Measurements from ENCODE around the gene CFAP73.
A peak's percentile ranks its signal among the peaks of the same experiment; 100 is the strongest.

Gene CFAP73

DNA sequence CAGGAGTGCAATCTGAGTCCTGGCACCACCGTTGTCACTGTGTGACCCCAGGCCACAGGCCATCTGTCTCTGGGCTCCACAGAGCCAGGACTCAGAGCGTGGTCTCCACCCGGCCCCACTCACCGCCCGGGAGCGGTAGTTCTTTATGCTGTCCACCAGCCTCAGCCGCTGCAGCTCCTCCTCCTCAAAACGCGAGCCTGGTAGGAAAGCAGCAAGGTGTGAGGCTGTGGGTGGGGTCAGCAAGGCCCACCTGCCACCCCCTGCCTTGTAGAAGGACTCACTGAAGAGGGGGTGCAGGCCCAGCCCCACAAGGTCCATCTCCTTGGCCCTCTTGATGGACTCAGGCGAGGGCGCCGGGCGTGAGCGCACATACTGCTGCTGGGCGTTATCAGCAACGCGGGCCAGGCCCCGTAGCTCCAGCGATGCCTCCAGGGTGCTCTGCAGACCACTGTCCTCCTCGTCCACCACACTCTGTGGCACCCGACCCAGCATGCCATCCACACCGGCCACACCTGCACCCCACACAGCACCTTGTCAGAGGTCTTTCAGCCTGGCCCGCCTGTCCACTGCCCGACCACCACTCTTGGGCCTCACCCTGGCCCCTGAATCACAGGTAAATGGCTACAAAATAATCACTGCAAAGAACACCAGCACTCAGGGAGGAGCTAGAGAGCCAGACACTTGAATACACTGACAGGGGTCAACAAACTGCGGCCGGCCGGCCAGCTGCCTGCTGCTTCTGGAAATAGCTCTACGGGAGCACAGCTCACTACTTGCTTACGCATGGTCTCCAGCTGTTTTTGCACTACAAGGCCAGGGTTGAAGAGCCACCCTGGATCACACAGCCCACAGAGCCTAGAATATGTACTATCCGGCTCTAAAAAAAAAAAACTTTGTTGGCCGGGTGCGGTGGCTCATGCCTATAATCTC lies 16.3 kb downstream of the CFAP73 start:
- no peak for DNase-seq (ENCODE audit: low read depth)

DNA sequence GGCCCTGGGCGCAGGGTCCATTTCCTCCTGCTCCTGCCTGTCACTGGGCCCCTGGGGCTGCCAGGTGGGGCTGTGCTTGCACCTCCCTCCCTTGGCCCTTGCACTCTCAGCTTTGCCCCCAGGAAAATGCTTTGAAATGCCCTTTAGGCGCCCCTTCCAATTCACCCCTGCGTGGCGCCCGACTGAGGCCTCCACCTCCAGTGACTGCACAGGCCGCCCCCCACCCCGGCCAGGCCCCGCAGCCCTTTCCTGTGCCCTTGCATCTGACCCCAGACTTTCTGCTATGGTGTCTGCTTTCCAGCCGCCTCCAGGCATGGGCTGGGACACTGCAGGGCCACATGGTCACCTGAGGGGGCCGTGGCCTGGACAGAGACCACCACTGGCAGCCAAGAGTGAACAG lies 18.3 kb downstream of the CFAP73 start:
- DNase-seq (ENCODE audit: low read depth): no peak

DNA sequence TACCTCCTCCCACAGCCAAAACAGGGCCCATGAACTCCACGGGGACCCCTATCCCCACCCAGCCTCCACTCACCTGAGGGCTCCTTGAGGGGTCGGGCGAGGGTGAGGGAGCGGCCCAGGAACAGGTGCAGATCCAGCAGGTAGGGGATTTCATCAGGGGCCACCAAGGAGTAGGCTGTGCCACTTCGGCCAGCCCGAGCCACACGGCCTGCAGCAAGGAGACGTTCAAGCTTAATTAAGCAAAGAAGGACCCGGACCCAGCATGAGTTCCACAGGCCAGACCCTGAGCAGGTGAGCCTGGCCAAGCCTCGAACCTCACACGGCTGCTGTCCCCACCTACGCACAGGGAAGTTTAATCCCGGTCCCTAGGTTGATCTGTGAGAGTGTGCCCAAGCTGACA lies 20.2 kb downstream of the CFAP73 start:
- DNase-seq (ENCODE audit: low read depth): no peak

DNA sequence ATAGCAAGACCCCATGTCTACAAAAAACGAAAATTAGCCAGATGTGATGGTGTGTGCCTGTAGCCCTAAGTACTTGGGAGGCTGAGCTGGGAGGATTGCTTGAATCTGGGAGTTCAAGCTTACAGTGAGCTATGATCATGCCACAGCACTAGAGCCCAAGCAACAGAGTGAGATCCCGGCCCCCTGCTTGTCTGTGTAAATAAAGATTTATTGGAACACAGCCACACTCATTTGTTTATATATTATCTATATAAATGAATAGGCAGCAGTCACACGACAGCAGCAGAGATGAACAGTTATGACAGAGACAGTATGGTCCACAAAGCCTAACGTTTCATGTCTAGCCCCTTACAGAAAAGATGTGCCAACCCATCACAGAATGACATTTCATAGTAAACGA lies 20.9 kb downstream of the CFAP73 start:
- DNase-seq (ENCODE audit: low read depth): no peak

DNA sequence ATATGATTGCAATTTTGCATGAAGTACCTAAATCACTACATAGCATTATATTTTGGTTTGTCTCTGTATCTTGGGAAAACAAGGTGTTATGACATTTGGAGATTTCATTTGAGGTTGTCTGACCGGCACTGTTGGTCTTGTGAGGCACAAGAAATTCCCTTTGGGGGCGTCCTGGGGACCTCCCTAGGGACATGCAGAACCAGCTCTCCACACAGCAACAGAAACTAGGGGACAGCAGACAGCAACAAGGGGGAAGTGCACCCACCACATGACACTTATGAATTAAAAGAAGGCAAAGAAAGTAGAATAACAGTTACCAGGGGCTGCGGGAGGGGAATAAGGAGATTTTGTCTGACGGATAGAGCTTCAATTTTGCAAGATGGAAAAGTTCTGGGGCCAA lies 21.4 kb downstream of the CFAP73 start:
- no peak for DNase-seq (ENCODE audit: low read depth)

DNA sequence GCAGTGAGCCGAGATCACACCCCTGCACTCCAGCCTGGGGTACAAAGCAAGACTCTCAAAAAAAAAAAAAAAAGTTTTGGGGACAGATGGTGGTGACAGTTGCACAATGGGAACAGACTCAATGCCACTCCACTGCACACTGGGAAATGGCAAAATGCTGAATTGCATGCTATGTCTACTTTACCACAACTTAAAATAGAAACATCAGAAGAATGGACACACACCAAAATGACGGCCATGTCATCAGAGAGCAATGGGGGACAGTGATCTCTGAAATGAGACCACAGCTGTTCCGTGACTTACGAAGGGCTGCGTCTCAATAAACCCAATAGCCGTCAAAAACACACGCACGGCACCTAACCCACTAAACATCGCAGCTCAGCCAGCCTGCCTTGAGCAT lies 22.0 kb downstream of the CFAP73 start:
- no peak for DNase-seq (ENCODE audit: low read depth)

DNA sequence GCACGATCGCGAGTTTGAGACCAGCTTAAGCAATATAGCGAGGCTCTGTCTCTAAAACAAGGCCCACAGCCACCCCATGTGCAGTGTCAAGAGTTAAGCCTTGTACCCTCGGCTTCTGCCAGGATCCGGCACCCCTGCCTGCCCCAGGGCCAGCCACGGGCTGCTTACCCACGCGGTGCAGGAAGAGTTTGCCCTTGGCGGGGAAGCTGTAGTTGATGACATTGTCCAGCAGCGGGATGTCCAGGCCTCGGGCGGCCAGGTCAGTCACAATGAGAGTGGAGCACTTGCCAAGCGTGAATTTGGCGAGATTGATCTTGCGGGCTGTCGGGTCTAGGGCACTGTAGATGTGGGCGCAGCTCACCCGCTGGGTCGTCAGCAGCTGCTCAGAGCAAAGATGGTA lies 22.7 kb downstream of the CFAP73 start:
- no peak for DNase-seq (ENCODE audit: low read depth)

DNA sequence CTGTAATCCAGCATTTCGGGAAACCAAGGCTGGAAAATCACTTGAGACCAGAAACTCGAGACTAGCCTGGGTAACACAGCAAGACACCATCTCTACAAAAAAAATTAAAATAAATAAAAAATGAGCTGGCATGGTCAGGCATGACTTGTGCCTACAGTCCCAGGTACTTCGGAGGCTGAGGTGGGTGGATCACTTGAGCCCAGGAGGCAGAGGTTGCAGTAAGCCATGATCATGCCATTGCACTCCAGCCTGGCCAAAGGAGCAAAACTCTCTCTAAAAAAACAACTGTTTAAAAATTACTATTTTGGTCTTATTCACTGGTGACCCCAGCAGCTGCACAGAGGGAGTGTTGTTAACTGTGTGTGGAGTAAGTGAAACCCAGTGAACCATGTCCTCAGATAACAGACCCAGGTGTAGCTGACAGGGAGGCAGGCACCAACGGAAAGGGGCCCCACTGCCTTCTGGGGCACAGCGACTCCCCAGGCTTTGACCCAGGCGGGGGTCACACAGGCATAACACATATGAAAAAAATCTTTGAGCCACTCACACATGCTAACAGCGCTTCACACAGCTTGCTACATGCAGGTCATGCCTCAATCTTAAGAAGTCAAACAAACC lies 23.7 kb downstream of the CFAP73 start:
- DNase-seq (ENCODE audit: low read depth): no peak

DNA sequence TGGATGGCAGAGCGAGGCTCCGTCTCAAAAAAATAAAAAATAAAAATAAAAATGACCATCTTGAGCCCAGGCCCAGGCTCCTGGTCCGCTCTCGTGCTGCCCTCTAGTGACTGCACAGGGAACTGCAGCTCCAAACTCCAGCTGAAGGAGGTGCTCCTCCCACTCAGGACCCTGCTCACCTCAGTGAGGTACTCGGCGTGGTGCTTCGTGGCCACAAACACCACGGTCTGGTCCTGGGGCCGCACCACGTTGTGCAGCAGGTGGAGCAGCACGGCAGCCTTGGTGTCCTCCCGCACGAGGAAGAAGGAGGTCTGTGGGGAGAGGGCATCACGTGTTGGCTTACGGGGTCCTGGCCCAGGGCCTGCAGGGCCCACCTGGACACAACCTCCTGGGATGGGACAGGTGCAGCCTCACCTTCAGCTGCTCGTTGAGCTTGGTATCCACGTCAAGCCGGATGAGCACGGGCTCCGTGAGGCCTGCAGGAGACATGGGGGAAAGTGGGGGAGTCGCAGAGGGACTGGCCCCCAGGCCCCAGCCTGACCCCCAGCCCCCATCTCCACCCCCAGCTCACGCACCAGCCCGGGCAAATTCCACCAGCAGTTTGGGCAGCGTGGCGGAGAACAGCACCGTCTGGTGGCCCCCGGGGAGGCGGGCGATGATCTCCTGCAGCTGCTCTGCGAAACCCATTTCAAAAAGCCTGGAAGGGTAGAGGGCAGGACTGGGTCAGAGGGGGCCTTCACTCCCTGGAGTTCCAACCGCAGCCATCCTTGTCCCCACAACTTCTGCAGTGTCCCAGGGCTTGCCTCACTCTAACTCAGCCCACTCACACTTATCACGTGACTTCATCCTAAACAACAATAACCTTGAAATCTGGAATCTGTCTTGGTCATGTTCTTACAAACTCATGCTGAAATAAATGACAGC lies 25.2 kb downstream of the CFAP73 start:
- DNase-seq (ENCODE audit: low read depth): no peak

DNA sequence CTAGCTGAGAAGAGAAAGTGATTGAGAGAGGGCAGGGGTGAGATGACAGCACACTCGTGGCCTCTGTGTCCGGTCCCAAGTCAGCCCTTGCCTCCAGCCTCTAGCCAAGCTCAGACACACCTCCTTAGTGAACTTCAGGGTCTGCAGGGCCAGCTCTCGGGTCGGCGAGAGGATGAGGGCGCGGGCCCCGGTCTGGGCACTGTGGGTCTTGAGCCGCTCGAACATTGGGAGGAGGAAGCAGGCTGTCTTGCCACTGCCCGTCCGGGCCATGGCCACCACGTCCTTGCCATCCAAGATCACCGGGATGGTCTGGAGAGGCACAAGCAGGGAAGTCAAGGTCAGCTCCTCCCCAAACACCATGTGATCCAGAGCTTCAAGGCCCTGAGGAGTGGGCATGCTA lies 29.5 kb downstream of the CFAP73 start:
- DNase-seq (ENCODE audit: low read depth): no peak

DNA sequence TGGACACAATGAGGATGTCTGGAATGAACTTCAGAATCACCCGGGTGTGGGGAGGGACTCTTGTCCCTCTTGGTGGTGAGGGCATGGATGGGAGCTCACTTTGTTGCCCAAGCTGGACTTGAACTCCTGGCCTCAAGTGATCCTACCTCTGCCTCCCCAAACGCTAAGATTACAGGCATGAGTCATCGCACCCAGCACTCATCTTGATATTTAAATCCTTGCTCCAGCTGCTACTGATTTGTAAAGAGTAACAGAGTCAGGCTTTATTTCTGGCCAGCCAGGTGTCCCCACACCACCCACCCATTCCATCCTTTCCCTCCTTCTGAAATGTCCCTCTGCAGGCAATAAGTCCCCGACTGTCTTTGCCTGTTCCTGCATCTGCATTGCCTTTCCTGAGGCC lies 30.8 kb downstream of the CFAP73 start:
- no peak for DNase-seq (ENCODE audit: low read depth)

DNA sequence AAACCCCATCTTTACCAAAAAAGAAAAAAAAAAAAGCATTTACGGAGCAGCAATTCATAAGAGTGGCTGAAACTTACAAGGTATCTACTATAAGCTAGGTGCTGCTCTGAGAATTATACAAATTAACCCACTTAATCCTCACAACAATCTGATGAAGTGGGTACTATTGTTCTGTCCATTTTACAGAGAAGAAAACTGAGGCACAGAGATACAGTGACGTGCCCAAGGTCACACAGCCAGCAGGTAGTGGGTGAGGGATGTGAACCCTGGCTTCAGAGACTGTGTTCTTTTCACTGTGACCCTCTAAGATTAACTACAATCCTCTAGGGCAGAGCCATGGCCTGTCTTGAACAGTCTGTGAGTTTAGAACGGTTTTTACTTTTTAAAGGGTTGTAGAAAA lies 32.5 kb downstream of the CFAP73 start:
- DNase-seq (ENCODE audit: low read depth): no peak

DNA sequence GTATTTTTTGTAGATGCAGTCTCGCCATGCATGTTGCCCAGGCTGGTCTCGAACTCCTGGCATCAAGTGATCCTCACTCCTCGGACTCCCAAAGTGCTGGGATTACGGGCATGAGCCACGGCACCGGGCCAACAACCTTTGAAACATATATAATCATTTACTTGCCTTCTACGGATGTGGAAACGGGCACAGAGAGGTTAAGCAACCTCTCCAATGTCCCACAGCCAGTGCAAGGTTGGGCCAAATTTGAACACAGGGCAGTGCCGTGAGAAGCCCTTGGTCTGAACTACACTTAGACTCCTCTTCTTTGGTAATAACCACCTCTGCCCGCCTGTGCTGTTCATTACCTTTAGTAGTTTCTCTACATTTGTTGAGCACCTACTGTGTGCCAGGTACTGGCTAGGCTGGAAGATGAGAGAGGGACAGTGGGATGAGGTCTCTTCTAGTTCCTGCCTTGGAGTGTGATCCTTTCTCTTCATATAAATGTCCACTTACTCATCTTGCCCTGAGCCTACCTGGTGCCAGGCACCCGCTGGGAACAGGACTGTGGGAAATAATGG lies 33.6 kb downstream of the CFAP73 start:
- no peak for DNase-seq (ENCODE audit: low read depth)

DNA sequence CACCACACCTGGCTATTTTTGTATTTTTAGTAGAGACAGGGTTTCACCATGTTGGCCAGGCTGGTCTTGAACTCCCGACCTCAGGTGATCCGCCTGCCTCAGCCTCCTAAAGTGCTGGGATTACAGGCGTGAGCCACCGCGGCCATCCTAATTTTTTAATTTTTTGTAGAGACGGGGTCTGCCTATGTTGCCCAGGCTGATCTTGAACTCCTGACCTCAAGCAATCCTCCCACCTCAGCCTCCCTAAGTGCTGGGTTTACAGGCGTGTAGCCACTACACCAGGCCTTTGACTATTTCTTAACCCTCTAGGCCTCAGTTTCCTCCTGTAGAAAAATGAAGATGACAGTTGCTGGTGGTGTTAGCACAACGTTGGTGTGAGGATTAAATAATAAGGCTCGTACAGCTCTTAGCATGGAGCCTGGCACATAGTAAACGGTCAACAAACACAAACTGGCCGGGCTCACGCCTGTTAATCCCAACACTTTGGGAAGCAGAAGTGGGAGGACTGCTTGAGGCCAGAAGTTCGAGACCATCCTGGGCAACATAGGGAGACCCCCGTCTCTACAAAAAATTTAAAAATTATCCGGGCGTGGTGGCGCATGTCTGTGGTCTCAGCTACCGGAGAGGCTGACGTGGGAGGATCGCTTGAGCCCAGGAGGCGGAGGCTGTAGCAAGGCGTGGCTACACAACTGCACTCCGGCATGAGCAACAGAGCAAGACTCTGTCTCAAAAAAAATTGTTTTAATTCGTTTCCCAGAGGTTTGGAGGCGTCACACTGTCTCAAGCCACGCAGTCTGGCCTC lies 34.8 kb downstream of the CFAP73 start:
- no peak for DNase-seq (ENCODE audit: low read depth)

DNA sequence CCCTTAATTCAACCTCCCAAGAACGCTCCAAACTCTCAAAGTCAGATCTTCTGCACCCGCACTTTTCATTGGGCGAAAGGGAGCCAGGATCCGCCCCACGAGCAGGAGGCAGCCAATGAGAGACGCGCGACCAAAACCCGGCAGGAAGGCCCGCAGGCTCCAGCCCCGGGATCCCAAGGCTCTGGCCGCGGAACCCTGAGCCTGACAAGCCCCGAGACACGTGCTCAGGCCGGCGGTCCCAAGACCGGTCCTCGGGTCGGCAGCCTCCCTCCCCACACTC lies 35.3 kb downstream of the CFAP73 start:
- DNase-seq (ENCODE audit: low read depth): peak; percentile 85

DNA sequence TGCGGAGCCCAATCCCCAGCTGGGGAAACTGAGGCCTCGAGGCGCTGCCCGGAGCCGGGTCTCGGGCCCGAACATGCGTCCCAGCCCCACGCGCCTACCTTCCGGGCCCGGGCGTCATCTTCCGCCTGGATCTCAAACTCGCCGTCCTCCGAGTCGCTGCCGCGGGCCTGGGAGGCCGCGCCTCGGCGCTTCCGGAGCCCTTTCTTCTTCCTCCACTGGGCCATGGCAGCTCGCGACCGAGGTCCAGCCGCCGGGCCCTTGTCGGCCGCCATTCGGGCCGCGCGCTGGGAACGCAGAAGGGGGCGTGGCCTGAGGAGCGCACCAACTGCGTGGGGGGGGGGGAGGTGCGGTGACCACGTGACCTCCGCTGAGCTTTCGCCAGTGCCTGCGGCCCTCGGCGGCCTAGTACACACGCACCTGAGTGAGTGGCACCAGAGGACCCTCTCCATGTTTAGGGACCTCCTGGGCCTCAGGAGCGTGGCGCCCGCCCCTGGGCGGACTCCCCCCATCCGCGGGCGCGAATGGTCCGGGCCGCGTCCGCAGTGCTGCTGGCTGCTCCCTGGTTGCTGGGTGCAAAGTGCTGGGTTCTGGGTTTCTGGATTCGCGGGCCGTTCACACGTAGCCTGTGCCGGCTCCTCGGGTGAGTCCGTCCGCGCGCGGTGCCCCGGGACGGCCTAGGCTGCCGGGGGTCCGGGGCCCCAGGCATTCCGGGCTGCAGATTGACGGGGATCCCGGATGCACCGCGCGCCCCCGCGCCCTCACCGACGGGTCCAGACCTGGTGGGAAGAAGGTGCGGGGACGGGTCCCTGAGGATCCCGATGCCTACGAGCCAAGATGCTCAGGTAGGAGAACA lies 35.9 kb downstream of the CFAP73 start, which contains the start of the genes DDX54 and RITA1:
DDX54 (minus strand) TSS at position 299 of the 853 bp plus-strand sequence; CDS start at position 272, 27 bp downstream.
RITA1 (plus strand) TSS at position 542 of the 853 bp plus-strand sequence. CDS start 1,026 bp downstream, outside the sequence.
- DNase-seq (ENCODE audit: low read depth): peak; percentile 37

DNA sequence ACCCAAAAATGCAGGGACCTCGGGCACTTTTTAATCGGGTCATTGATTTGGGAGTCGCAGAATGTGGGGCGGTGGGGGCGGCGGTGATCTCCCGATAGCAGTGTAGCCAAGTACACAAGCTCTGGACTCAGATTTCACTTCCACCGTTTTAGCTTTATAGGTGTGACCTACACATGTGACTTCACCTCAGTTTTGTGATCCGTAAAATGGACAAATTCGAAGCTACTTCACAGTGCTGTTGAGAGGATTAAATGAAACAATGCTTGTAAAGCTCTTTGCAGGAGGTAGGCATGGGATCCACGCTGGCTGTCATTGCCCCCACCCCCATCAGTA lies 36.5 kb downstream of the CFAP73 start:
- DNase-seq (ENCODE audit: low read depth): no peak

DNA sequence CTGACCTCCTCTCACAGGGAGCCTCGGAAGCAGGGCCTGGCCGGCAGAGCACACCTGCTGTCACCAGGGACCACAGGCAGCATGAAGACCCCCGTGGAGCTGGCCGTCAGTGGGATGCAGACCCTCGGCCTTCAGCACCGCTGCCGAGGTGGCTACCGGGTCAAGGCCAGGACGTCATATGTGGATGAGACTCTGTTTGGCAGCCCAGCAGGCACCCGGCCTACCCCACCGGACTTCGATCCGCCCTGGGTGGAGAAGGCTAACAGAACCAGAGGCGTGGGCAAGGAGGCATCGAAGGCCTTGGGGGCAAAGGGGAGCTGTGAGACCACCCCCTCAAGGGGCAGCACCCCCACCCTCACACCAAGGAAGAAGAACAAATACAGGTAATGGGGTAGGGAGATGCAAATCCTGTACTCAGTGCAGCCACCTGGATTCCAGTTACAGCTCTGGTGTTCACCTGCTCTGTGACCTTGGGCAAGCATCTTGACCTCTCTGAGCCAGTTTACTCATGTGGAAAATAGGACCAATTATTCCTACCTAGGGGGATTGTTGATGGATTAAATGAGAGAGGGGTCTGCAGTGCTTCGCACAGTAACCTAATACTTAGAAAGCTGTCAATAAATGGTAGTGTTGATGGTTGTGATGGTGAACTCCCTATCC lies 37.3 kb downstream of the CFAP73 start:
- DNase-seq (ENCODE audit: low read depth): no peak

DNA sequence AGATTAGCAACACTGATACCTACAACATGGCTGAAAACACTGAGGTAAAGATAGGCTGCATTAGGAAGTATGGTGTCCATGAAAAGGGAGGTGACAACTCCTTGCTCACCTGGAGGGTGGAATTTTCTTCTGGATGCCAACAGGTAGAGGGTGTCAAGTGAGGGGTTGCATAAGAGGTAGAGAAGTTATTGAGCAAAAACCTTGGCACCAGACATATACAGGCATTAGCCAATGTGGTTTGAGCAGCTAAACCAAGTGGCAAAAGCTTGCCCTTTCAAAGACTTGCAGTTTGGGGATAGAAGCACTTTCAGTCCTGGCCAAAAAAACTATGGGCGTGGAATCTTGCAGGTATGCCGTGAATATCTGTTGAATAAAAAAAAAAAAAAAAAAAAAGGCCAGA lies 39.8 kb downstream of the CFAP73 start:
- DNase-seq (ENCODE audit: low read depth): no peak

DNA sequence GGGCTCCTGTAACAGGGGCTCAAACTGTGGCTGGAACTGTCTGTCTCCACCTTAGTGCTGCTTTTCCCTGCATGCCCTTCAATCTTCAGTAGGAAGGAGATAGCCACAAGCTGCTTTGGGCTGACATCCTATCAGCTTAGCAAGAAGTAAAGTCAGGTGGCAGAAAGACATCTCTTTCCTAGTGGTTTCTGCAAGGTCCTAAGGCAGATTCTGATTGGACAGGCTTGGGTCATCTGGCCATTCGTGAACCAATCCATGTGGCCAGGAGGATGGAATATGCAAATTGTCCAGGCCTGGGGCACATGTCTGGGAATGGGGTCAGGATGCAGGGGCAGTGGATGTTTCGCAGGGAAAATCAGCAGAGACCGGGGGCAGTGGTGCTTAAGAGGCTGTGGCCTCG lies 41.2 kb downstream of the CFAP73 start:
- DNase-seq (ENCODE audit: low read depth): no peak

All from HS-5 (cell line).